ENCODE data around the gene POLD3. TPM values are rescaled to one million over a fixed set of nuclear protein-coding genes. Genes with fewer than 3 reads are reported as not detected.

Gene POLD3
- total and polyA plus RNA-seq, 2 of the 8 experiments (the other 6 are each of a cell fraction or from before 2014, with no cell fraction given), result 18.1 to 29.3 TPM

- TF ChIP-seq GTF2F1 (IDR thresholded peaks at IDR 0.05; ENCODE audit: borderline replicate concordance, low read depth, low read length) (no peak), SP2 (IDR thresholded peaks at IDR 0.05; ENCODE audit: low read length) (no peak), EP300 (IDR thresholded peaks at IDR 0.05; ENCODE audit: borderline replicate concordance in 1 of 2, low read depth in 2 of 2, low read length in 2 of 2) (no peak)
These were observed 46.5 kb downstream of the POLD3 start (continued) for GRCh38 chr11:74638869-74639268.
